PC-9 (cell line): ENCODE measurements around the gene C5.

Experiments
- EZH2 ChIP-seq: fragments of 200-600 bp; sonication (generic); IDR thresholded peaks from 2 replicates; pipeline ENCODE4 v1.8.0; 2017; ENCODE audit warnings: antibody characterized with exemption, low read depth
- TF ChIP-seq, protein P1 (sequence below): fragments of 200-600 bp; sonication (generic); conservative IDR thresholded peaks from 2 replicates; pipeline ENCODE4 v1.6.1; 2017; ENCODE audit warnings: mixed run types, antibody characterized with exemption, mild to moderate bottlenecking, moderate library complexity

DNA sequence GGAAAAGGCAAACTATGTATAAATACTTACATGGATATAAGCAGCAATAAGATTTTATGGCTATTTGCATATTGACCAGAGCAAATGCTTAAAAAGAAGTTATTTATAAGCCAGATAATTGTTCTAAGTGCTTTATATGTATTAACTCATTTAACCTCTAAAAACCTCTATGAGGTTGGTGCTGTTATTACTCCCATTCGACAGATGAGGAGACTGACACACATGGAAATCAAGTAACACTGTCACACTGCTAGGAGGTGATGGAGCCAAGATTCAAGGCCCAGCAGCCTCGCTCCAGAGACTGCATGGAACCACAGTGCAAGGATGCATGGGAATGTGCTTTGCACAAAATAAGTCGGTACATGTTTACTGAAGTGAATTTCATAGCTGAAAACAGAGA lies 53.7 kb downstream of the C5 start:
- TF ChIP-seq, protein P1, sequence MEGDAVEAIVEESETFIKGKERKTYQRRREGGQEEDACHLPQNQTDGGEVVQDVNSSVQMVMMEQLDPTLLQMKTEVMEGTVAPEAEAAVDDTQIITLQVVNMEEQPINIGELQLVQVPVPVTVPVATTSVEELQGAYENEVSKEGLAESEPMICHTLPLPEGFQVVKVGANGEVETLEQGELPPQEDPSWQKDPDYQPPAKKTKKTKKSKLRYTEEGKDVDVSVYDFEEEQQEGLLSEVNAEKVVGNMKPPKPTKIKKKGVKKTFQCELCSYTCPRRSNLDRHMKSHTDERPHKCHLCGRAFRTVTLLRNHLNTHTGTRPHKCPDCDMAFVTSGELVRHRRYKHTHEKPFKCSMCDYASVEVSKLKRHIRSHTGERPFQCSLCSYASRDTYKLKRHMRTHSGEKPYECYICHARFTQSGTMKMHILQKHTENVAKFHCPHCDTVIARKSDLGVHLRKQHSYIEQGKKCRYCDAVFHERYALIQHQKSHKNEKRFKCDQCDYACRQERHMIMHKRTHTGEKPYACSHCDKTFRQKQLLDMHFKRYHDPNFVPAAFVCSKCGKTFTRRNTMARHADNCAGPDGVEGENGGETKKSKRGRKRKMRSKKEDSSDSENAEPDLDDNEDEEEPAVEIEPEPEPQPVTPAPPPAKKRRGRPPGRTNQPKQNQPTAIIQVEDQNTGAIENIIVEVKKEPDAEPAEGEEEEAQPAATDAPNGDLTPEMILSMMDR, result no peak
- TF ChIP-seq EZH2, result no peak
